Measurements from ENCODE around the gene CAPN15.

CAPN15 gene

DNA sequence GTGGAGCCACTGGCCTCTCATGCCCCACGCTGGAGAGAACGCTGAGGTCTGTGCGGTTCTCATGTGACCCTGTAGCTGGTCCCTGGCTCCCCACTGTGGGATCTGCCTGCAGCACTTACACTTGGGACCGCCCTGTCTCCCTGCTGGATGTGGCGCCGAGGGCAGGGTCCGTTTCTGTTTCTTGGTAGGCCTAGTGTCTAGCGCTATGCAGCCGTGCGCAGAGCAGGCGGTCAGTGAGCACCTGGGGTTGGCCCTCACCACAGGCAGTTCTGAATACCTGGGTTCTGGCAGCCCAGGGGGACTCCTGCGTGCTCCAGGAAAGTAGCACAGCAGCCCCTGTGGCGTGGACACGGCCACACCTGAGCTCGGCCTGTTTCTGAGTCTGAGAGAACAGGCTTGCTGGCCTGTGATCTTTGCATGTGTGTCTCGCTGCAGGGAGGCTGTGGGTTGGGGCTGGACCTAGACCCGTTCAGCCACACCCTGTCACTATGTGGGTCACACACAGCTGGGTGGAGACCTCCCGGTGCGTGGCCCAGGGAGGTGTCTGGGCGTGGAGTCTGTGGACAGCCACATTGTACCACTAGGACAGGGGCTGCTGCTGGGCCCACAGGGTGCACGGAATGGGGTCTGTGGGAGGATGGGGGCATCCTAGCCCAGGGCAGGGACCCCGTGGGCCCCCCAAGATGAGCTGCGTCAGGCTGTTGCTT, 2.8 kb downstream of the CAPN15 start (continued):
- TF ChIP-seq, protein P1, sequence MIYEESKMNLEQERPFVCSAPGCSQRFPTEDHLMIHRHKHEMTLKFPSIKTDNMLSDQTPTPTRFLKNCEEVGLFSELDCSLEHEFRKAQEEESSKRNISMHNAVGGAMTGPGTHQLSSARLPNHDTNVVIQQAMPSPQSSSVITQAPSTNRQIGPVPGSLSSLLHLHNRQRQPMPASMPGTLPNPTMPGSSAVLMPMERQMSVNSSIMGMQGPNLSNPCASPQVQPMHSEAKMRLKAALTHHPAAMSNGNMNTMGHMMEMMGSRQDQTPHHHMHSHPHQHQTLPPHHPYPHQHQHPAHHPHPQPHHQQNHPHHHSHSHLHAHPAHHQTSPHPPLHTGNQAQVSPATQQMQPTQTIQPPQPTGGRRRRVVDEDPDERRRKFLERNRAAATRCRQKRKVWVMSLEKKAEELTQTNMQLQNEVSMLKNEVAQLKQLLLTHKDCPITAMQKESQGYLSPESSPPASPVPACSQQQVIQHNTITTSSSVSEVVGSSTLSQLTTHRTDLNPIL (CRISPR knock-in tag; IDR thresholded peaks at IDR 0.05; ENCODE audit: low read depth): no peak
- TF ChIP-seq, protein P2, sequence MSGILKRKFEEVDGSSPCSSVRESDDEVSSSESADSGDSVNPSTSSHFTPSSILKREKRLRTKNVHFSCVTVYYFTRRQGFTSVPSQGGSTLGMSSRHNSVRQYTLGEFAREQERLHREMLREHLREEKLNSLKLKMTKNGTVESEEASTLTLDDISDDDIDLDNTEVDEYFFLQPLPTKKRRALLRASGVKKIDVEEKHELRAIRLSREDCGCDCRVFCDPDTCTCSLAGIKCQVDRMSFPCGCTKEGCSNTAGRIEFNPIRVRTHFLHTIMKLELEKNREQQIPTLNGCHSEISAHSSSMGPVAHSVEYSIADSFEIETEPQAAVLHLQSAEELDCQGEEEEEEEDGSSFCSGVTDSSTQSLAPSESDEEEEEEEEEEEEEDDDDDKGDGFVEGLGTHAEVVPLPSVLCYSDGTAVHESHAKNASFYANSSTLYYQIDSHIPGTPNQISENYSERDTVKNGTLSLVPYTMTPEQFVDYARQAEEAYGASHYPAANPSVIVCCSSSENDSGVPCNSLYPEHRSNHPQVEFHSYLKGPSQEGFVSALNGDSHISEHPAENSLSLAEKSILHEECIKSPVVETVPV (CRISPR knock-in tag; IDR thresholded peaks at IDR 0.05): no peak
- no peak for TF ChIP-seq ZFP30 (CRISPR knock-in tag; IDR thresholded peaks at IDR 0.05)

DNA sequence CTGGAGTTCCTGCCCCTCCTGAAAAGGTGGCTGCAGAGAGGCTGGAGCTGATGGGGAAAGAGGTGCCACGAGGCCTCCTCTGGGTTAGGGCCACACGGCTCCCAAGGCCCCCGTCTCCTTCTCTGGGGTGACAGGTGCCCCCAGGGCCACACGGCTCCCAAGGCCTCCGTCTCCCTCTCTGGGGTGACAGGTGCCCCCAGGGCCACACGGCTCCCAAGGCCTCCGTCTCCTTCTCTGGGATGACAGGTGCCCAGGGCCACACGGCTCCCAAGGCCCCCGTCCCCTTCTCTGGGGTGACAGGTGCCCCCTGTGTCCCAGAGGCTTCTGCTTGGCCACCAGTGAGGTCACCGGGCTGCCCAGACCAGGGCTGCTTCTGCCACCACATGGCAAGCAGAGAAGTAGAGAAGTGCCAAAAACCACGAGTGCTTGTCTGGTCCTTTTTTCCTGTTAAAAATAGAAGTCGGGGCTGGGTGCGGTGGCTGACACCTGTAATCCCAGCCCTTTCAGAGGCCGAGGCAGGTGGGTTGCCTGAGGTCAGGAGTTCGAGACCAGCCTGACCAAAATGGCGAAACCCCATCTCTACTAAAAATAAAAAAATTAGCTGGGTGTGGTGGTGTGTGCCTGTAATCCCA, 4.1 kb downstream of the CAPN15 start:
- TF ChIP-seq, protein P3, sequence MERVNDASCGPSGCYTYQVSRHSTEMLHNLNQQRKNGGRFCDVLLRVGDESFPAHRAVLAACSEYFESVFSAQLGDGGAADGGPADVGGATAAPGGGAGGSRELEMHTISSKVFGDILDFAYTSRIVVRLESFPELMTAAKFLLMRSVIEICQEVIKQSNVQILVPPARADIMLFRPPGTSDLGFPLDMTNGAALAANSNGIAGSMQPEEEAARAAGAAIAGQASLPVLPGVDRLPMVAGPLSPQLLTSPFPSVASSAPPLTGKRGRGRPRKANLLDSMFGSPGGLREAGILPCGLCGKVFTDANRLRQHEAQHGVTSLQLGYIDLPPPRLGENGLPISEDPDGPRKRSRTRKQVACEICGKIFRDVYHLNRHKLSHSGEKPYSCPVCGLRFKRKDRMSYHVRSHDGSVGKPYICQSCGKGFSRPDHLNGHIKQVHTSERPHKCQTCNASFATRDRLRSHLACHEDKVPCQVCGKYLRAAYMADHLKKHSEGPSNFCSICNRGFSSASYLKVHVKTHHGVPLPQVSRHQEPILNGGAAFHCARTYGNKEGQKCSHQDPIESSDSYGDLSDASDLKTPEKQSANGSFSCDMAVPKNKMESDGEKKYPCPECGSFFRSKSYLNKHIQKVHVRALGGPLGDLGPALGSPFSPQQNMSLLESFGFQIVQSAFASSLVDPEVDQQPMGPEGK (CRISPR knock-in tag; IDR thresholded peaks at IDR 0.05; ENCODE audit: borderline replicate concordance): no peak
- TF ChIP-seq ISL1 (CRISPR knock-in tag; IDR thresholded peaks at IDR 0.05) (no peak), ZNF565 (CRISPR knock-in tag; conservative IDR thresholded peaks at IDR 0.05; ENCODE audit: low read depth) (no peak), CSDC2 (CRISPR knock-in tag; IDR thresholded peaks at IDR 0.05) (no peak), PPARA (CRISPR knock-in tag; IDR thresholded peaks at IDR 0.05; ENCODE audit: borderline replicate concordance) (no peak)
- ATAC-seq: no peak

DNA sequence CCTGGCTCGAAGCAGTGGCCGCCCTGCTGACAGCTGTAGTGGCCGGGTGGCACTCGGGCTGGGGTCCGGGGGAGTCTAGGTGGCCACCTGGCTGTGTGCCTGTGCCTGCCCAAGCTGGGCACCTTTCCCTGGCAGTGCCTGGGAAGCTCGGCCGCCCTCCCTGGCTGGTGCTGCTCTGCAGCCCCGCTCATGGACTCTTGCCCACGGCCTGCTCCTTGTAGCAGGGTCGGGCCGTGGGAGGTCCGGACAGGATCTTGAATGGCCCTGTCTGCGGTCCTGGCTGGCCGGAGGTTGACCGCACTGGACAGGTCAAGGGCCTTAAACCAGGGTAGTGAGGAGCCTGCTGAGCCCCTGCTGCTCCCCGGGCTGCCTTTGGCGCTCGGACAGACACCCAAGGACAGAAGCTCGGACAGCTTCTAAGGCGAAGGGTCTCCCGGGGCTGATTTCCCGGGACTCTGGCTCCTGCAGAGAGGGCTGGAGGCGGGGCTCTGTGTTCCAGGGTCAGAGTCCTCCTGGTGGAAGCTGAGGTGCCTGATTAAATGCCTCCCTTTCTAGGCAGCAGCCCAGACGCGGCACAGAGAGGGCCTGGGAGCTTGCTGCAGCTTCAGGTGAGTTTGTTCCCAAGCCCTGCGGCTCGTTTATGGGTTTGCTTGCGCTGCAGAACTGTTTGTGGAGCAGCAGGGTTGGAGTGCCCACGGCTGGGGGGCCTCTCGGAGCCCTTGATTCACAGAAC, 6.0 kb downstream of the CAPN15 start:
- TF ChIP-seq ZFP3 (CRISPR knock-in tag; IDR thresholded peaks at IDR 0.05) (no peak), CSDC2 (CRISPR knock-in tag; IDR thresholded peaks at IDR 0.05) (no peak), RARB (CRISPR knock-in tag; IDR thresholded peaks at IDR 0.05) (no peak)
- TF ChIP-seq, protein P4, sequence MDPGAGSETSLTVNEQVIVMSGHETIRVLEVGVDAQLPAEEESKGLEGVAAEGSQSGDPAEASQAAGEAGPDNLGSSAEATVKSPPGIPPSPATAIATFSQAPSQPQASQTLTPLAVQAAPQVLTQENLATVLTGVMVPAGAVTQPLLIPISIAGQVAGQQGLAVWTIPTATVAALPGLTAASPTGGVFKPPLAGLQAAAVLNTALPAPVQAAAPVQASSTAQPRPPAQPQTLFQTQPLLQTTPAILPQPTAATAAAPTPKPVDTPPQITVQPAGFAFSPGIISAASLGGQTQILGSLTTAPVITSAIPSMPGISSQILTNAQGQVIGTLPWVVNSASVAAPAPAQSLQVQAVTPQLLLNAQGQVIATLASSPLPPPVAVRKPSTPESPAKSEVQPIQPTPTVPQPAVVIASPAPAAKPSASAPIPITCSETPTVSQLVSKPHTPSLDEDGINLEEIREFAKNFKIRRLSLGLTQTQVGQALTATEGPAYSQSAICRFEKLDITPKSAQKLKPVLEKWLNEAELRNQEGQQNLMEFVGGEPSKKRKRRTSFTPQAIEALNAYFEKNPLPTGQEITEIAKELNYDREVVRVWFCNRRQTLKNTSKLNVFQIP (CRISPR knock-in tag; IDR thresholded peaks at IDR 0.05; ENCODE audit: borderline replicate concordance, low read depth): no peak
- no peak for ATAC-seq

DNA sequence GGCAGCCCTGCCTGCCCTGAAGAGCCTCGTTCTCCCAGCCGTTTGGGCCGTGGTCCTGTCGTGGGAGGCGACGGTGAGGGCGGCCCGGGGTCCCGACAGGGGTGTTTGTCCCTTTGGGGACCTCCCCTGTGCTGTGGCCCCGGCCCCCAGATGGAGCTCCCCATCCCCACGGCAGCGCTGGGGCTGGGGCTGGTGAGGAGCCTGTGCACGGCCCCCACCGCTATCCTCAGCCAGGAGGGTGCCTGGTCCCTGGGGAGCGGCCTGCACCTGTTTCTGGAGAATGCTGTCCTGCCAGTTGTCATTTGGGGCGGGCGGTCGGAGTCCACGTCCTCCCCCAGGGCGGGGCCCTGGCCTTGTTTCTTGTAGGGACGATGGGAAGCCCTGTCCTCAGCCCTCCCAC, 6.6 kb downstream of the CAPN15 start:
- no peak for ATAC-seq
- TF ChIP-seq TCF4 (CRISPR knock-in tag; IDR thresholded peaks at IDR 0.05; ENCODE audit: borderline replicate concordance) (no peak), ZNF565 (CRISPR knock-in tag; conservative IDR thresholded peaks at IDR 0.05; ENCODE audit: low read depth) (no peak), SNAI2 (CRISPR knock-in tag; IDR thresholded peaks at IDR 0.05) (no peak), ESRRG (CRISPR knock-in tag; IDR thresholded peaks at IDR 0.05) (no peak), ZNF8 (CRISPR knock-in tag; IDR thresholded peaks at IDR 0.05) (no peak), GLIS3 (CRISPR knock-in tag; IDR thresholded peaks at IDR 0.05) (no peak), TOX (CRISPR knock-in tag; IDR thresholded peaks at IDR 0.05; ENCODE audit: borderline replicate concordance) (no peak)
- TF ChIP-seq, protein P3 (CRISPR knock-in tag; IDR thresholded peaks at IDR 0.05; ENCODE audit: borderline replicate concordance): no peak
- TF ChIP-seq, protein P1 (CRISPR knock-in tag; IDR thresholded peaks at IDR 0.05; ENCODE audit: low read depth): no peak
- TF ChIP-seq, protein P4 (CRISPR knock-in tag; IDR thresholded peaks at IDR 0.05; ENCODE audit: borderline replicate concordance, low read depth): no peak
- TF ChIP-seq, protein P5, sequence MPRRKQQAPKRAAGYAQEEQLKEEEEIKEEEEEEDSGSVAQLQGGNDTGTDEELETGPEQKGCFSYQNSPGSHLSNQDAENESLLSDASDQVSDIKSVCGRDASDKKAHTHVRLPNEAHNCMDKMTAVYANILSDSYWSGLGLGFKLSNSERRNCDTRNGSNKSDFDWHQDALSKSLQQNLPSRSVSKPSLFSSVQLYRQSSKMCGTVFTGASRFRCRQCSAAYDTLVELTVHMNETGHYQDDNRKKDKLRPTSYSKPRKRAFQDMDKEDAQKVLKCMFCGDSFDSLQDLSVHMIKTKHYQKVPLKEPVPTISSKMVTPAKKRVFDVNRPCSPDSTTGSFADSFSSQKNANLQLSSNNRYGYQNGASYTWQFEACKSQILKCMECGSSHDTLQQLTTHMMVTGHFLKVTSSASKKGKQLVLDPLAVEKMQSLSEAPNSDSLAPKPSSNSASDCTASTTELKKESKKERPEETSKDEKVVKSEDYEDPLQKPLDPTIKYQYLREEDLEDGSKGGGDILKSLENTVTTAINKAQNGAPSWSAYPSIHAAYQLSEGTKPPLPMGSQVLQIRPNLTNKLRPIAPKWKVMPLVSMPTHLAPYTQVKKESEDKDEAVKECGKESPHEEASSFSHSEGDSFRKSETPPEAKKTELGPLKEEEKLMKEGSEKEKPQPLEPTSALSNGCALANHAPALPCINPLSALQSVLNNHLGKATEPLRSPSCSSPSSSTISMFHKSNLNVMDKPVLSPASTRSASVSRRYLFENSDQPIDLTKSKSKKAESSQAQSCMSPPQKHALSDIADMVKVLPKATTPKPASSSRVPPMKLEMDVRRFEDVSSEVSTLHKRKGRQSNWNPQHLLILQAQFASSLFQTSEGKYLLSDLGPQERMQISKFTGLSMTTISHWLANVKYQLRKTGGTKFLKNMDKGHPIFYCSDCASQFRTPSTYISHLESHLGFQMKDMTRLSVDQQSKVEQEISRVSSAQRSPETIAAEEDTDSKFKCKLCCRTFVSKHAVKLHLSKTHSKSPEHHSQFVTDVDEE (CRISPR knock-in tag; IDR thresholded peaks at IDR 0.05): no peak
